NCI-H1417 treated with DMSO at 0.1 percent for 48 hours (cell line): ENCODE results near the gene EPHA7.
A peak's percentile ranks its signal among the peaks of the same experiment; 100 is the strongest.

Experiments used
- DNase-seq: peaks from one replicate; lab custom pipeline; 2025; lab: John Stamatoyannopoulos, UW

The EPHA7 gene

GRCh38 chr6:93393554-93394074 lies 25.7 kb downstream of the EPHA7 start:
- no peak for DNase-seq

- DNase-seq: no peak
Measured at GRCh38 chr6:93392797-93393196, 26.6 kb downstream of the EPHA7 start.

- no peak for DNase-seq
Measured at GRCh38 chr6:93391965-93392364, 27.4 kb downstream of the EPHA7 start.

- no peak for DNase-seq
Measured at GRCh38 chr6:93389192-93389591, 30.2 kb downstream of the EPHA7 start.

DNA sequence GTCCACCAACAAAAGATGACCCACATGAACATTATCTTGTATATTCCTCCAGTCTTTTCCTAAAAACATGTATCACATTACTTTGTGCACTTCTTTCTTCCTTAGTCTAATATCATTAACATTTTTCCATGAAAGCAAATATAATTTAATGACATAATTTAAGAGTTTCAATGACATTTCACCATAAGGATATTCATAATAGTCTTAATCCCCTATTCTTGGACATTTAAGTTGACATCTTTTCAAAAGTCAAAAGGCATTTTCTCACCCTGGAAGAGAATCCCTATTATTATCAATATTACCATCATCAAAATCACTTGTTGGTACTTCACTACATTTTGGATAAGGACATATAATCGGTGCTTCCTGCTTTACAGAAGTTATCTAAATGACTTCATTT lies 31.3 kb downstream of the EPHA7 start:
- no peak for DNase-seq

DNA sequence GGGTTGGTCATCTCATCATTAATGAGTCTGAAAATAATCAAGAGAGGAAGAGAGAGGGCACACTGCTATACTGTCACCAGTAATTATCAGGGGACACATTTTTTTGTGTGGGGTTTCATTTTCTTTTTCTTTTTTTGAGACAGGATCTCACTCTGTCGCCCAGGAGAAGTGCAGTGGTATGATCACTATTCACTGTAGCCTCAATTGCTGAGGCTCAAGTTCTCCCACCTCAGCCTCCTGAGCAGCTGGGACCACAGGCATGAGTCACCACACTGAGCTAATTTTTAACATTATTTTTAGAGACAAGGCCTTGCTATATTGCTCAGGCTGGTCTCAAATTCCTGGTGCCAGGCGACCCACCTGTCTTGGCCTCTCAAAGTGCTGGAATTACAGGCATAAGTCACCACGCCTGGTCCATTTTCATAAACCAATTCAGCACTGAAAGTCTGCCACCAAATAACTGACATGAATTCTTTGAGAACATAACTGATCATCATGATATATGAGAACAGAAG lies 43.3 kb downstream of the EPHA7 start:
- DNase-seq: no peak

DNA sequence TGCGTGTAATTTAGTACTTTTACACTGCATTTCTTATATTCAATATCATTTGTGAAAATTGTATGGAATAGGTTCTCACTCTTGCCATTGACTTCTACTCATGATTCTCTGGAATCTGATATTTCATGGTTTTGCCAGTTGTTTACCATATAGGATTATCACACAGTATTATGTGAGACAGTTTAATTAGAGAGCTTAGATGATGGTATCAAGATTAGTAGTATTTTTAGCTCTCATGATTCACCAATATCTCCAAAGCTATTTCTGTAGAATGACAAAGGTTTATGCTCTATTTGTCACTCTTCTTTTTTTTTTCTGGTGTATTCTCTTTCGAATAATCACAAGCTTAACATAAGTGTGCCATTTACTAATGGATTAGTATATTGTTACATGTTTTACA lies 45.9 kb downstream of the EPHA7 start:
- DNase-seq: no peak

DNA sequence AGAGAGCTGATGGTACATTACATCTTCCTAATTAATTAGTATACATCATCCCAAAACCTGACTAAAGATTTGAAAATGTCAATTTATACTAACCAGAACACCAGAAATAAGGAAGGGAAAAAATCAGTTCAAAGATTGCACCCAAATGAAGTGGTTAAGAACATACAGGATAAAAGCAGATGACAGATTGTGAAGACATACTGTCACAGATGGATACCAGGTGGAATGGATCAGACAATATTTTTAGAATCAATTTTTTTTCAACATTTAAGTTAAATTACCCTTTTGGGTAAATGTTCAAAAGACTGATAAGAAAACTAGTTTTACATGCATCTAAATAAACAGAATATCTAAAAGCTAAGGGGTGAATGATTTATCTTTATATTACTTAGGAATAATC lies 47.6 kb downstream of the EPHA7 start:
- no peak for DNase-seq

GRCh38 chr6:93369586-93370134 lies 49.7 kb downstream of the EPHA7 start:
- DNase-seq: no peak

DNA sequence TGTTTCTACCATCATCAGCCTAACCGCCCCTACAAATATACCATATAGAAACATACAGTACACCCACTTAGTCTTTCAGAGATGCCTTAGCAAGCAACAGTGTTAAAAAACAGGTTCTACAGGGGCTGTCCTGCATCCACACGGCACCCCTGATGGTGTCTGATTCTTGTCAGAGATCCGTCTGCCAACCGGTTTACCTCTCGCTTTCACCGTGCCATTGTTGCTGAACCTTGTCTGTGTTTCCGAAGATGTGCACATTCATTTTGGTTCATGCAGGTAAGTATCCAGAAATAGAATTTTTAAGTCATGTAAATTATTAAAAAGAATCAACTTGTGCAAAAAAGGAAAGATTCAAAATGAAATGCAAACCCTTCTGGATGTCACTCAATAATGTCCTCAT lies 52.9 kb downstream of the EPHA7 start:
- DNase-seq: no peak

- no peak for DNase-seq
Measured at GRCh38 chr6:93365445-93365844, 53.9 kb downstream of the EPHA7 start.

DNA sequence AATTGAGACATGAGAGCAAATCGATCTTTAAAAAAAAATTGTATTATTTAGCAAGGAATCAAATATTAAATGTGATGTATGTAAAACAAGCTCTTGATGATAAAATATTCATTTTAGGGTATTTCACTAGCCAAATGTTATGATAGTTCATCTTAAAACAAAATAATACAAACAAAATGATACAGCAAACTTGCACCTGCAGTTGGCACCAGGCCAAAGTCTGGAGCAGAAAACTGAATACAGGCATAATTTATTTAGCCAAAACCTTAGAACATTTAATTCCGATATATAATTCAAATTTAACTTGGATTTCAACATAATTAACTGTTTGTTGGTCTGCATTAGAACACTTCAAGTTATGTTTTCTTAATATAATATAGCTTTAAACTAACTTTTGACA lies 60.9 kb downstream of the EPHA7 start:
- no peak for DNase-seq

- no peak for DNase-seq
Measured at GRCh38 chr6:93352604-93353003, 66.8 kb downstream of the EPHA7 start.

DNA sequence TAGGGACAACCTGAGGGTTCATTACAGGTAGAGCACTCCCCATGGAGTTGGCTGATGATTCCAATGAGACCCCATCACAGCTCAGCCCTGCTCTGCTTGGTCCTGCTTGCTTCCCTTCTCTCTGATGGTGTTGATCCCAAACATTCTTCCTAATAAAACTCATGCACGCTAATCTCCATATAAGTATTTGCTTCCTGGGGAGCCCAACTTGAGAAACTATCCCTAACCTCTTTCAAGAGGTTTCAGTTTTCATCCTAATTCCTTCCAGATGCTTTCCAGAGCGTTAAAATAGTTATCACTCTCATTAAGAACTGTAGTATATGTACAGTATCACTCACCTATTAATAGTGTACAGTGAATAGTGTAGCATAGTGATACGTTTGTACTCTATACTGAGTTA lies 68.1 kb downstream of the EPHA7 start:
- no peak for DNase-seq

- DNase-seq: no peak
Measured at GRCh38 chr6:93350774-93351173, 68.6 kb downstream of the EPHA7 start.

- no peak for DNase-seq
Measured at GRCh38 chr6:93344333-93344835, 75.0 kb downstream of the EPHA7 start.

GRCh38 chr6:93343476-93343875 lies 75.9 kb downstream of the EPHA7 start:
- no peak for DNase-seq

DNA sequence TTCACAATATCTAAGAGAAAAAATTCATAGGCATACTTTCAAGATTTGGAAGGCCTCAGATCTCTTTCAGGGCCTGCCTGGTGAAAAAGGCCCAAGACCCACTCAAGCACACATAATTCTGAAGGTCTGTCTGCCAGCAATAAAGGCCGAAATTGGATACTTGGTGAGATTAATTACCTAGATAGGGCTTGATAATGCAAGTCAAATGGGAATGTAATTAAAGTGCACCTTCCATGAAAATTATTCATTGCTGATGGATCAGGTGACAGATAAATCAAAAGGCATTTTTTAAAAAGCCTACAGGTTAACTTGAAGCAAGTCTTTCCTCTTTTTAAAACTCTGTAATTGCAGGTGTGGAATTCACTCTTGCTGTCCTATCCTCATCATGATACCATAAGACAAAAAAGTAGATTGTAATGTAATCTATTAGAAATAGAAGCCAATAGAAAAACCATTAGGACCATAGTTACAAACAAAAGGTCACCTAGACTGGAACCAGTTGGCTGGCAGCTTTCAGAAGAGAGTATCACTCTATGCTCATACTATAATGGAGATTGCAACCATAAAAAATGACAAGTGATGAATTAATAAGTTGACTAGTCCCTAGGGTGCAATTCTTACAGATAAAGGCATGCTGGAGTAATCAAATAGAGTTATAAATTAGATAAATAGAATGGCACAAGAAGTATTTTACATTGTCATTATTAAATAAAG lies 77.3 kb downstream of the EPHA7 start:
- peak; percentile 87 for DNase-seq

DNA sequence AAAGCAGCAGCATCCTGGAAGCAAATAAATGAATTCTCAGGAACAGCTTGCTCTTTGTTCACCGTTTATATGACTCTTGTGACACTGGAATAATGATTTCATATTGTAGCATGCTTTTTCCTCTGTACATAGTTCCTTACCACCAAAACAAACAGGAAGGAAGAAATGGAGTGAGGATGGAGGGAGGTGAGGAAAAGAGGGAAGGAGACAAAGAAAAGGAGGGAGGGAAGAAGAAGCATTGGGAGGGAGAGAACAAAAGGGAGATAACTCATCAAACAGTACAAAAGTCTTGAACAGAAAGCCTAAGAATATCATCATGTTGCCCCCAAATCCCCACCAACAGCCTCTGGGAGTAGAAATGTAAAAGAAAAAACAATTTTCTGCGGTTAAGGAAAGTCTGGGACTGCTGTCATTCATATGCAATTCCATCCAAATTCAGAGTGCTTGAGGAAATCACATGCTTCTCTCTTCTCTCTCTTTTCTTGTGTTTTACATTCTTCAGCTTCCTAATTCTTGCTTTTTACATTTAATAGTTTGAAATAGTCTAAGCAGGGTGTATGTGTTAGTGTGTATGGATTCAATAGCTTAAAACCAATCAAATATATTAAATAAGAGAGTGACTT lies 81.5 kb downstream of the EPHA7 start:
- no peak for DNase-seq

GRCh38 chr6:93337014-93337413 lies 82.3 kb downstream of the EPHA7 start:
- no peak for DNase-seq

GRCh38 chr6:93329301-93330000 lies 89.9 kb downstream of the EPHA7 start:
- no peak for DNase-seq

DNA sequence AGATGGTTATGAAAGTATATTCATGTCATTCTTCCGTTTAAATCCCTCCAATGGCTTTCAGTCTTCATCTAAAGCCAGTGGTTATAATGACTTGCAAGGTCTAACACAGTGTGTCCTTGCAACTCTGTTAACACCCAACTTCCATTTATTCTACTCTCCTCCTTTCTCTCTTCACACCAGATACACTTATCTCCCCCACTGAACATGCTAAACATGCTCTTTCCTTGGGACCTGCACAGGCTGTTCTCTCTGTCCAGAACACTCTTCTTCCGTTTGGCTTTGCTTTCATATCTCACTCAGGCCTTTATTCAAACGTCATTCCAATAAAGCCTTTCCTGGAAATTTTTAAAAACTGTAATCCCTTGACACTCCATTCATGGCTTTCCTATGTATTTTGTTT lies 91.5 kb downstream of the EPHA7 start:
- no peak for DNase-seq
